Inflammatory macrophage treated with lipopolysaccharide for 1 hour (primary cell): ENCODE results near the gene PRDM11.

ENCODE experiments used
- DNase-seq, 2 donors: peaks; one replicate each; pipeline ENCODE4 v3.0.0-alpha.2; 2020 to 2022

The PRDM11 gene

DNA sequence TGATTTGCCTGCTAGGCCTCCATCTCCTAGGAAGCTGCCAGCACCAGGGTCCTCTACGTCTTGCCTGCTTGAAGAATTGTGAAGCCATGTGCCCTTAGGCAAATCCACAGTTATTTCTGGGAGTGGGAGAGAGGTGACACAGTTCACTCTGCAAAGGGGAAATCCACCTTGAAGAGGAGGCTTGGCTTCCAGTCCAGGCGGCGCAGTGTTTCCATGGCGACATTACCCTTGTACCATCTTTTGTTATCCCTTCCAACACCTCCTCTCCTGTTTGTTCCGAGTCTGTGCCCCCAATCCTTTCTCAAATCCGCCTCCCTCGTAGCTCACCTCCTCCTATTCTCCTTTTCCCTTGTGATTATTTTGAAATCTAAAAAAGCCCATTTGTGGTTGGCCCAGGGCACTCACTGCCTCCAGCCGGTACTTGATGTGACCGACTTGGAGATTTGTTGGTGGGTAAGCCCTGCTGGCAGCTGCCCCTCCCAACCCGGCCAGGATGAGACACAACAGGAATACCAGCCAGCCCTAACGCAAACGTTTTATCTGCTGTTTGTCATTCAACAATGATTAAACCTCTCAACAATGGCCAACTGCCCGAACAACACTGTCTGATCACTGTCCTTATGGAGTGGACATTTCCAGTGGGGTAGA, 121.3 kb downstream of the PRDM11 start:
- no peak for DNase-seq

DNA sequence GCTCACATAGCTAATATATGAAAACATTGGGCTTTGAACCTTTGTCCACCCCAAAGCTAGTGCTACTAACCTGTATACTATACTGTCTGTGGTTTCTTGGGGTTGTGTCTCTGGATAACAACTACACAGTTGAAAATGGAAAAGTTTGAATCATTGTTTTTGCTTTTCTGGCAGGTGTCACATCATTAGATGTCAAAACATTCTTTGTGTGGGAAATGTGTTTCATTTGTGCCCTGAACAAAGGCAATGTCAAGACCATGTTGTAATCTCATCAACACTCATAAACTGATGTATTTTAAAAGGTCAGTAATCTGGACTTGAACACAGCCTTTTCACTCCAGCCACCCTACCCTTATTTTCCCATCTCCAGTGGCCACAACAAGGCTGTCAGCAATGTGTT, 123.2 kb downstream of the PRDM11 start:
- no peak for DNase-seq

DNA sequence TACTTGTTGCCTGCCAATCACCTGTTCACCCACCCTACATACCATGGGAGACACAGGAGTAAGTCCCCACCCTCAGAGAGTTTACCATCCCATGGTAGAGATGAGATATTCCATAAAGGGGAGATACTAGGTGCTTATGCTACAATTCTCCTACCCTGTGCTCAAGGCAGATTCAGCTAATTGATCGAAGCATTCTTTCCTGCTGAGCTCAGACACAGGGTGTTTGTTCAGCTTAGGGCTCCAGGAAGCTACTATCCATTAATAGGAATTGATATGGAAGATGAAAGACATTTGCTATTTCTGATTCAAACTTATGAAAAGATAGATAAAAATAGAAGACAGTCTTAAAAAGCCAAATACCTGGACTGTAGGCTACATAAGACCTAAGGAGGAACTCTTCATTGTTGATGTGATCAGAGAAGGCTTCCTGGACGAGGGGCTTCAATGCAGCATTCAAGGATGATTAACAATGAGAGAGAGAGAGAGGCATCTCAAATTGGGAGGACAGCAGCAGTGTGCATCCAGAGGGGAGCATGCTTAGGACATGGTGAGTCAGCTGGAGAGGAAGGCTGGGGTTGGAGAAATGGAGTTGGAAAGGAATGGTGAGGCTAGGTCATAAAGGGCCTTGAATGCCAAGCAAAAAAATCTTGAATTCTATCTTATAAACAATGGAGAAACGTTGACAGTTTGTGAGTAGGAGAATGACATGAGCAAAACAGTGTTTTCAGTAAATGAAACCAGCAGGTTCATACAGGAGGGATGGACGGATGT, 124.7 kb downstream of the PRDM11 start:
- DNase-seq: no peak

DNA sequence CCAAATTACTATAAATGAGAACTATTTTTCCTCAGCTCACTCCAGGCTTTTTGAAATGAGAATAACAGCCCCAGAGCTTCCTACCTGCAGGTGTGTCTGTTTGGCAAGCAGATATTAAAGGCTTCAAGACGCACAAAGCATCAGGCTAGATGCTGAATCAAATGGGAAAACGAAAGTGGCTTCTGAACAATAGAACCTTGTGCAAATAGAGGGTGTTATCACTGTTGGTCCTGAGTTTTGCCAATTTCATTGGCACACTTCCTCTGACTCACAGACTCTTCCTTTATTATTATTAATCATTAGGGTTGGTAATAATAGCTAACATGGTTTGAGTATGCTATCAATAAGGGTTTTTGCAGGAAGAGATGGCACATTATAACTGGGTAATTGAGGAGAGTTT, 126.3 kb downstream of the PRDM11 start:
- no peak for DNase-seq

DNA sequence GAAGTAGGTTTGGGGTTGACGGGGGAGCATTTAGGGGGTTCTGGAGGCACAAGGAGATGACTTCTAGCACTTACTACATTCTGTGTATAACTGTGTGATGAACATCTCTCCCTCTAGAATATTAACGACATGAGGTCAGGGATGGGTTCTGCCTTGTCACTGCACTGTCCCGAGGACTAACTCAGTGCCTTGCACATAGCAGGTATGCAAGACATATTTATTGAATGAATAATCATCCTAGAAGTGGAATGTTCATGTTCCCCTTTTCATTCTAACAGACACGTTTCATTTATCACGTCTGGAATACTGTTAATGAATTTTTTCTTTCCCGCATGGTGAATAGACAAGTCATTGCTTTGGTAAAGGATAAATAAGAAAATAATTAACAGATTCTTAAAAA, 127.1 kb downstream of the PRDM11 start:
- no peak for DNase-seq

DNA sequence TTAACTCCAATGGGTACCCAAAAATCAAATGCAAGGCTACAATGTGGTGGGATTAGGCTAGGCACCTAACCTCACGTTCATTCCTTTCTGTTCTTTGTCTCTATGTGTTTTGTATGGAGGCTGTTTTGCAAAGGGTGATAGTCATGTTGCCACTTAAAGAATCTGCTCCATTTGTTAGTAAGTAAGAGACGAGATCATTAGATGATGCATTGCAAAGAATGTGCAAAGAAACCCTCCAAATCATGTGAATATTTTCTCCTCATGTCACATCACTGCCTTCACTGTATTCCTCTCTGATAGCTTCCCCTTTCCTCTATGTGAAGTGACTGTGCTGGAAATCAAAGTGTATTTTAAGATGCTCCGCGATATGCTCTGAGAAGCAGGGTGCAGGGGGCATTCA, 127.8 kb downstream of the PRDM11 start:
- DNase-seq: no peak

DNA sequence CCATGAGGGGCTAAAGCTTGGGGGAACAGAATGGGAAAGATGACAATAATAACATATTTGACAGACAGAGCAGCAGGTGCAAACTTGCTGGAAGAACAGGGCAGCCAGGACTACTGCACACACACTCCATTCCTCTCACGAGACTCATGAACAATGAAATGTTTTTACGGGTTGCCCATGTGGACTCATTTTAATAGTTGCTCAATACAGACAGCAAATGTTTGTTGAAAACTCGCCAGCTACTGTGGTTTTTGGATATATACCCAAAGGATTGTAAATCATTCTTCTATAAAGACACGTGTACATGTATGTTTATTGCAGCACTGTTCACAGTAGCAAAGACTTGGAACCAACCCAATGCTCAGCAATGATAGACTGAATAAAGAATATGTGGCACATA, 129.4 kb downstream of the PRDM11 start:
- DNase-seq: no peak

DNA sequence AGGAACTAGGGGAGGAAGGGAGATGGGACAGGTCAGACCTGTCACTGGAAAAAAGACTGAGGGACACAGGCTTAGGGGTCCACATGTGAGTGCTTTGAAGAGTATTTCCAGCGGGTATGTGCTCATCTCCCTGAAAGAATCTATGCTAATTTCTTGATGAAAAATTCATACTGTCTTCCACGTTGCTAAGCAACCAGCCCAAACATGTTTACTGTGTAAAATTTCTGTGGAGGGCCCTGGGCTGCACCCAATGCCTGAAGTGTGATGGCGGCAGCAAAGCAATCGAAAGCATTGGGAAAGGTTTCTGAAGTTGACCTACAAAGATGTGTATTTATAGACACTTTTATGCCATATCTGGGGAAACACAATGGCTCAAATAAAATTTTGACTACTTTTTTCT, 132.3 kb downstream of the PRDM11 start:
- DNase-seq: no peak

DNA sequence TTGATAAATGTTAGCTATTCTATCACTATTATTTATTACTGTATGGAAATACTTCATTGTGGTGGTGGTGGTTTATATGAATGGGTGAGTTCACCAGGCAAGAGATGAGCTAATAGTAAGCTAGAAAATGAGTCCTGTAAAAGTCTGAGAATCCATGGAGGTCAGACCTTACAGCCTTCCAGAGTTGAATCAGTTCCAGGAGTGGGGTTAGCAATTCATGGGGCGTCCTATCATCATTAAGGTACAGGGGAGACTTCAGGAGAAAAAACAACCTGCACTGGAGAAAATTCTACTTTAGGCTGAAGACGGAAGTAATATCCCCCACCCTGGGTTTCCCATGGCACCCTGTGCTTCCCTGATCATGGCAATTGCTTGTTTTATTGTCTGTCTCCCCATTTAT, 133.2 kb downstream of the PRDM11 start:
- no peak for DNase-seq

DNA sequence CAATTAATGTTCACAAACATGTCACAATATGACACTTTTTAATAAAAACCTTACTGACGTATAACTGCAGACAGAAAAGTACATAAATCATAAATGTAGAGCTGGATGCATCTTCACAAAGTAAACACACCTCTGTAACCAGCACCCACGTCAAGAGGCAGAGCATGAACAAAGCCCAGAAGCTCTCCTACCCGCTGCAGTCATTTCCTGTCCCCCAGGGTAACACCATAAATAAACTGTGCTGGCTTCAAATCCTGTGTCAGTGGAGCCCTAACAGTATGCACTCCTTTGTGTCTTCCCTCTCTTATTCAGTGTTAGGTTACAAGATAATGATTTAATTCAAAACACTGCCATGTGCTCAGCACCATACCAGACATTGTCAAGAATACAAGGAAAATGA, 134.0 kb downstream of the PRDM11 start:
- DNase-seq: no peak

DNA sequence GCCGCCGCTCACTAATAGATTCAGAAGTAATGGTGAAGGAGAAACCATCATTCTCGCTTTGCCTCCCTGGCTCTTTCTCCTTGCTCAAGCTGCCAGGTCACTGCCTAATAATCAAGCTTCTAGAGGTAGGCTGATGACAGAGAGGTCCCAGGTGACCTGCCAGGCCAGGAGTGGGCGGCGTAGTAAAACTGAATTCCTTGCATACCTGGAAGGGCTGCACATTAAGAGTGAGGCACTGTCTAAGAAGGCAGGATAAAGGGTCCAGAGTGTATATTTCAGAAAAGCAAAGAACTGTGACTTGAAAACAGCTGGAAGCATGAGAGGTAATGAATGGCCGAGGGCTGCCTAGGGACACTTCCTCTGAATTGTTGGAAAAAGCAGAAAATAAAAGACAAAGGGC, 135.6 kb downstream of the PRDM11 start:
- no peak for DNase-seq
